Smooth muscle cell (in vitro differentiated cells): ENCODE data around the gene SLC22A1. TPM values are rescaled to one million over a fixed set of nuclear protein-coding genes. Genes with fewer than 3 reads are reported as not detected.
"Not testable (repeated sequence)": the region's sequence is repeated elsewhere in the genome, so short reads cannot be mapped to it uniquely, and the experiment has no call there.

ENCODE experiments used
- DNase-seq: peaks from one replicate; lab custom pipeline; 2025; ENCODE audit not compliant: unreplicated experiment; lab: John Stamatoyannopoulos, UW
- H2AFZ ChIP-seq: fragments of 200-600 bp; sonication (generic); 2 replicates; pipeline ENCODE4 v1.6.0; 2016; ENCODE audit warnings: antibody characterized with exemption, low read depth, mild to moderate bottlenecking
- H3F3A ChIP-seq: fragments of 200-600 bp; sonication (generic); 2 replicates; pipeline ENCODE4 v1.6.0; 2017; ENCODE audit warnings: antibody characterized with exemption, low read depth
- H3K27ac ChIP-seq: fragments of 200-600 bp; sonication (generic); 2 replicates; pipeline ENCODE4 v1.5.1; 2016; ENCODE audit warnings: low read depth, mild to moderate bottlenecking
- H3K27me3 ChIP-seq: fragments of 200-600 bp; sonication (generic); 2 replicates; pipeline ENCODE4 v1.6.1; 2016; ENCODE audit warnings: low read depth, mild to moderate bottlenecking
- H3K36me3 ChIP-seq: fragments of 200-600 bp; sonication (generic); 2 replicates; pipeline ENCODE4 v1.5.1; 2016; ENCODE audit warnings: low read depth
- H3K4me1 ChIP-seq: fragments of 200-600 bp; sonication (generic); 2 replicates; pipeline ENCODE4 v1.5.1; 2016; ENCODE audit warnings: low read depth
- H3K4me2 ChIP-seq: fragments of 200-600 bp; sonication (generic); 2 replicates; pipeline ENCODE4 v1.6.0; 2016; ENCODE audit warnings: mild to moderate bottlenecking
- H3K4me3 ChIP-seq: fragments of 200-600 bp; sonication (generic); 2 replicates; pipeline ENCODE4 v1.5.1; 2016; ENCODE audit warnings: mild to moderate bottlenecking
- H3K79me2 ChIP-seq: fragments of 200-600 bp; sonication (generic); 2 replicates; pipeline ENCODE4 v1.6.0; 2016; ENCODE audit warnings: low read depth, mild to moderate bottlenecking
- H3K9ac ChIP-seq: fragments of 200-600 bp; sonication (generic); 2 replicates; pipeline ENCODE4 v1.6.0; 2016; ENCODE audit warnings: low read depth
- H3K9me3 ChIP-seq: fragments of 200-600 bp; sonication (generic); replicated peaks from 2 replicates; pipeline ENCODE4 v1.5.1; 2016; ENCODE audit warnings: low read depth
- H4K20me1 ChIP-seq: fragments of 200-600 bp; sonication (generic); 2 replicates; pipeline ENCODE4 v1.6.0; 2016; ENCODE audit warnings: low read depth
- CTCF ChIP-seq: fragments of 200-600 bp; sonication (generic); IDR thresholded peaks from 2 replicates; pipeline ENCODE4 v1.5.1; 2017; ENCODE audit warnings: borderline replicate concordance, mild to moderate bottlenecking, antibody characterized with exemption; ENCODE audit not compliant: insufficient read depth, poor library complexity, severe bottlenecking
- WGBS: methylation state at CpG from one replicate; pipeline ENCODE4 v1.1.7; 2016; ENCODE audit warnings: low lambda C conversion rate; 5-methylcytosine and 5-hydroxymethylcytosine counted together
- polyA plus RNA-seq: library from polyadenylated mRNA; unstranded; fragments of >200 nt; fragmentation: Nextera tagmentation; extraction: Ambion mirVana; gene quantifications from 2 replicates; pipeline ENCODE4 v1.2.1, GENCODE V29; 2016
- total RNA-seq: library from RNA; depleted of rRNA; stranded (reverse); fragments of >200 nt; gene quantifications from 2 replicates; pipeline ENCODE4 v1.2.3, GENCODE V29; 2014

SLC22A1 gene
- total and polyA plus RNA-seq, 2 experiments from 2014 or later: 0.04 to 1.6 TPM

DNA sequence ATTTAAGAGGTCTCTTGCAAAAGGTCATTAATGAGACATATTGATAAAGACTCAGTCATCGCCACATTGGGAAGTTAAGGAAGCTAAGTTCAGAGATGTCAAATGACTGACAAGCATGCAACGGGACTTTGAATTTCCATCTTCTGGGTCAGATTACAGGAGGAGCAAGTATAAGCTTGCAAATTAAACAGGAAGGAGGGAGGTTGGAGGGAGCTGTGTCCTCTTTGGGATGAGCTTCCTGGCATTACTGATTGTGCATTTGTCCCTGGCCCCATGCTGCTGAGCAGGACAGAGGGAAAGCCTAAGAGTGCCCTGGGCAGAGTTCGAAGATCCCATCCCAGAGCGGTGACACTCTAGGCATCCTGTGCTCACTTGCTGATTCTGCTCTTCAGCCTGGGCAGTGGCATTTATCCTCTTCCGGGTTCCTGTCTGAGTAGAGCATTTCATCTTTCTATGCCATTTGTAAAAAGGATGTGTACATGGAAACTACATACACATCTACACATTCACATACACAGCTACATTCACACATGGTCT, 40.5 kb downstream of the SLC22A1 start:
- no peaks in the 10 kb centered on the region for H3K27me3 ChIP-seq
- no peaks in the 10 kb centered on the region for H3K9me3 ChIP-seq
- H3K4me1 ChIP-seq: no peaks in the 10 kb centered on the region
- no peaks in the 10 kb centered on the region for H3F3A ChIP-seq
- WGBS: 83% methylated on average over 5 of the region's 5 CpGs
- no peak overlapping the region for H3K27ac ChIP-seq
- no peaks in the 10 kb centered on the region for H4K20me1 ChIP-seq
- no peak for TF ChIP-seq CTCF
- no peak overlapping the region for H3K4me3 ChIP-seq
- H3K9ac ChIP-seq: no peak overlapping the region
- H3K79me2 ChIP-seq: no peaks in the 10 kb centered on the region
- H3K4me2 ChIP-seq: no peak overlapping the region
- H2AFZ ChIP-seq: no peak overlapping the region
- no peaks in the 10 kb centered on the region for H3K36me3 ChIP-seq
- DNase-seq: no peak

DNA sequence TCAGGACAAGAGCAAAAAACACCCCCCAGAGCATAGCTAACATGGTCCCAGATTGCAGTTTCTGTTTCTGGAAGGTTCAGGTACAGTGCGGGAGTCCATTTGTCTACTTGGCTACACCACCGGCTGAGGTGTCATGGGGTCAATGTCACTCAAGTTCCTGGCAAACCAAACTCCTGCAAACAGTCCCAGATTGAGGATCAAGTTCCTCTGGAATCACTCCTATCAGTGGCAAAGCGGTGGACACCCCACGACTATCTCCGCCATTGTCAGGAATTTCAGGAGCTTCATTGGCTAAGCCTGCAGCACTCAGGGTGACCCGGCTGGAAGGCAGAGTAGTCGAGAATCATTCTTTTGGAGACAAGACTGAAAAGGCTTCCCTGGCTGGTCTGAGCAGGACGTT, 41.8 kb downstream of the SLC22A1 start:
- Histone ChIP-seq H3K4me2 (no peak overlapping the region), H3F3A (no peaks in the 10 kb centered on the region), H3K4me1 (no peaks in the 10 kb centered on the region), H3K36me3 (no peaks in the 10 kb centered on the region), H3K9me3 (no peaks in the 10 kb centered on the region), H2AFZ (no peak overlapping the region), H3K4me3 (no peak overlapping the region), H4K20me1 (no peaks in the 10 kb centered on the region), H3K9ac (no peak overlapping the region), H3K27ac (no peak overlapping the region), H3K27me3 (no peaks in the 10 kb centered on the region), H3K79me2 (no peaks in the 10 kb centered on the region)
- WGBS: 79% methylated on average over 8 of the region's 8 CpGs
- DNase-seq: no peak
- no peak for TF ChIP-seq CTCF

GRCh38 chr6:160163912-160164311, 42.3 kb downstream of the SLC22A1 start:
- Histone ChIP-seq H3K9me3 (no peaks in the 10 kb centered on the region), H3K27me3 (no peaks in the 10 kb centered on the region), H3K4me2 (no peak overlapping the region), H3K36me3 (no peaks in the 10 kb centered on the region), H4K20me1 (no peaks in the 10 kb centered on the region), H3K9ac (no peak overlapping the region), H3K79me2 (no peaks in the 10 kb centered on the region), H3K4me3 (no peak overlapping the region), H3F3A (no peaks in the 10 kb centered on the region), H3K4me1 (no peaks in the 10 kb centered on the region), H2AFZ (no peak overlapping the region), H3K27ac (no peak overlapping the region)
- no peak for TF ChIP-seq CTCF
- DNase-seq: no peak
- 80% methylated on average over 7 of the region's 7 CpGs for WGBS

- not testable (repeated sequence) for H3K9ac ChIP-seq, H3K9me3 ChIP-seq, H3K36me3 ChIP-seq, H3K4me3 ChIP-seq, DNase-seq, H3K27me3 ChIP-seq, H3F3A ChIP-seq, H3K79me2 ChIP-seq, H4K20me1 ChIP-seq, H2AFZ ChIP-seq, H3K27ac ChIP-seq, H3K4me2 ChIP-seq, H3K4me1 ChIP-seq
- 88% methylated on average over 3 of the region's 3 CpGs for WGBS
Measured at GRCh38 chr6:160165928-160166327, 44.3 kb downstream of the SLC22A1 start.
